HG03469 (cell line): ENCODE measurements around the gene SNX12.

Experiments
- ATAC-seq: cut with Tn5 transposase; IDR thresholded peaks from one replicate; pipeline ENCODE4 v1.9.1; 2021; ENCODE audit warnings: mild to moderate bottlenecking, moderate library complexity, moderate number of reproducible peaks; ENCODE audit not compliant: unreplicated experiment

SNX12 gene

DNA sequence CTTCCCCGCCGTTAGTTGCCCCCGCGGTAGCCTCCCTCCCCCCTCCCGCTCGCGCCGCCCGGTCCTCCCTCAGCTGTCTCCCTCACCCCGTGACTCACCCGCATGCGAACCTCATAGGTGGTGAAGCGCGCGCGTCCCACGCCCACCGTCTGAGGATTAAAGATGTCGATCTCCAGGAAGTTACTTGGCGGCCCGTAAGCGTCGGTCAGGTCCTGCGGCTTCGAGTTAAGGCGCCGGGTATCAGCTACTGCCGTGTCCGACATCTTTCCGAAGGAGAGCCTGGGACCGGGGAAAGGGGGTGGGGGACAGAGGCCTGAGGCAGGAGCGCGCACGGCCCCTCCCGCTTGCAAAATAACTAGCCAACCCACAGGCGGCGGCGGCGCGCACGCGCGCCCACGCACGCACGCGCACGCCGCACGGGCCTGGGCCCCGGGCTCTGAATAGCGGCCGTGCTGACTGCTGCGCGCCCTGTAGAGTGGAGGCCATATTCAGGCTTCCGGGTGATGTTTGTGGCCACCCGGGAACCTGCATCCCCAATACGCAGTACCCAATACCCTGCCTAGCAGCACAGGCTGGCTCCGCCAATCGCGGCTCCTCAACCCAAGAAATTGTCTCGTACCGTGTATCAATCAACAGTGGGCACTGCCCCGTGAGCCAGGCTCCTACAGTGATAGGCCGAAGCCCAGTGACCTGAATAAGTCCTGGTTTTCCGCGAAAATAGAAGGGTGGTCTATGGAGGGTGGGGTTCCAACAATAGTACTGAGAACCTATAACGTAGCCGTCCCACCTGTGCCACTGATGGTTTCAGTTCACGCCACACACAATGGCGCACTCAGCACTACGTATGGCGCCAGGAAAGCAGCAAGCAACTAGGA is at the start of gene SNX12:
SNX12 (minus strand) TSS at position 291 of the 875 bp plus-strand sequence; CDS start at position 263, 28 bp downstream.
- ATAC-seq, result peak; percentile 96

GRCh38 chrX:71117358-71117757 is 49.2 kb upstream of the SNX12 start:
- ATAC-seq, result no peak

- no peak for ATAC-seq
Observed at GRCh38 chrX:71111921-71112431, 43.8 kb upstream of the SNX12 start.

DNA sequence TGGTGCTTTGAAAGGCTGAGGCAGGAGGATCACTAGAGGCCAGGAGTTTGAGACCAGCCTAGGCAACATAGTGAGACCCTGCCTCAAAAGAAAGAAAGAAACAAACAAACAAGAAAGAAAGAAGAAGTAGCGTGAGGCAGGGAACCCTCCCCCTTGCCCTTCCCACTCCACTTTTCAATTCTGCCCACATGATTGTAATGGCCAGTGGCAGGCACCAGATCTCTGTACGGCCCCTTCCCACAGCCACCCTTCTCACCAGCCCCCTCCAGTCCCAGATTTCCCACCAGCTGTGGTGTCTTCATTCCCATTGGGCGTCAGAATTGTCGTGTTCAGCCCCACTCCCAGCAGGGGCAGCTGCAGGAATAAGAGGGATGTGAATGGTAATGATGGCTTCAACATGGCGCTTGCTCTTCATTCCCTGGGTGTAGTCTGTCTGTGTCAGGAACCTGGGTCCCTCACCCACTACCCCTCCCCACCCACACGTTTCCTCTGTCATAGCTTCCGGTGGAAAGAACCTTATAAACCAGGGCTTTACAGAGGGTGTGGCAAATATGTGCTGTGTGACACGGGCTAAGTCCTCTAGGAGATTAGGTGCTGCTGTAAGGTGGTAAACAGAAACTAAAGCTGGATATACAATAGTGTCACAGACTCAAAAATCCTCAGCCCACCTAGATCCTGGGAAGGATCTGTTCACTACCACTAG is 43.2 kb upstream of the SNX12 start, which contains the start of gene IL2RG:
IL2RG (minus strand) TSS at position 437 of the 703 bp plus-strand sequence; CDS start at position 399, 38 bp downstream.
- ATAC-seq, result peak; percentile 82

DNA sequence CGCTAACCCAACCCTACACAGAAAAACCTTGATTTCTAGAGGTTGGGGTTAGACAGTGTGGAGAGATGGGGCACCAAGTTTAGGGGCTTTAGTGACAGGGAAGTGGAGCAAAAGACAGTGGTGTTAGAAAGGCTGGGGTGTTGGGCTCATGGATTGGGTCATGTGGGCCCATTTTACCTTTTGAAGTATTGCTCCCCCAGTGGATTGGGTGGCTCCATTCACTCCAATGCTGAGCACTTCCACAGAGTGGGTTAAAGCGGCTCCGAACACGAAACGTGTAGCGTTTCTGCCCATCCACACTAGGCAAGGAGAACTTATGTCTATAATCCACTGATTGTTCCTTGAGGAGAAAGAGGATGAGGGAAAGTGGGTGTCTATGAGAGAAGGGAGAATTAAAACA is 40.9 kb upstream of the SNX12 start:
- ATAC-seq, result no peak

DNA sequence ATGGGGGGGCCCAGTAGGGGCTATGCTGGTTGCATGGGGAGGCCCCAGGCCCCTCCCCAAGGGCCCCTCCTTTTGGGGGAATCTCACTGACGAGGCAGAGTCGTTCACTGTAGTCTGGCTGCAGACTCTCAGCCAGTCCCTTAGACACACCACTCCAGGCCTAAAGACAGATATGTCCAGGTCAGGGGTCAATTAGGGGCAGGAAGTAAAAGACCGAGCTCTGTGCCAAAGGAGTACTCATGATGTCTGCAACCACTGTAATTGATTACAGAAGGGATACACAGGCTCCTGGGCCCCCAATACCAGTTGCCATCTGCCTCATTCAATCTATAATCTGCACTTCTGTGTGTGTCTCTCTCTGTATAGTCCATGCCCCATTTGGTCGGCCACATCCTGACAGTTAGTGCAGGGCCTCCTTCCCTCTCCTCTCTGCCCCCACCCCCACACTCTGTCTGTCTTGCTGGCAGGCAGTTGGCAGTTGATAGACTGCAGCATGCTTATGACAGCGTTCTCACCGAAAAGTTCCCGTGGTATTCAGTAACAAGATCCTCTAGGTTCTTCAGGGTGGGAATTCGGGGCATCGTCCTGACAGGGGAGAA is 39.7 kb upstream of the SNX12 start:
- no peak for ATAC-seq

DNA sequence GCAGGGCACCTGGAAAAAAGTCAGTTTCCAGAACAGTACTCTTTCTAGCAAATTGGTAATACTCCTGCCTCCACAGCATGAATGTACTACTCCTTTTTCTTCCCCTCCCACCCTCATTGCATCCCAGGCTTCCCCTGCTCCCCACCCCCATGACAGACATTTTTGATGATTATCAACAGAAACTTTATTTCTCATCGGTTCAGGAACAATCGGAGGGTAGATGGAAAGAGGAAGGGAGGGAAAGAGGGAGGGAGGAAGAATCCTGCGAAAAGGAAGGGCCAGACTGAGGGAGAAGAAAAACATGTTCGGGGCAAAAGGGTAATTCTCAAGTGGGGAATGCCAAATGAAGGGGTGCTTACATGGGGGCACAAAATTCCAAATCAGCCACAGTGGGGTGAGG is 39.1 kb upstream of the SNX12 start:
- ATAC-seq, result no peak

- no peak for ATAC-seq
Observed at GRCh38 chrX:71106427-71106826, 38.3 kb upstream of the SNX12 start, which contains the start of gene CXorf65. Gene CXorf65 (minus strand): TSS chrX:71106740. CDS start chrX:71106556, 184 bp downstream.

GRCh38 chrX:71105628-71106027 is 37.5 kb upstream of the SNX12 start:
- no peak for ATAC-seq

GRCh38 chrX:71103110-71103983 is 35.2 kb upstream of the SNX12 start:
- no peak for ATAC-seq

DNA sequence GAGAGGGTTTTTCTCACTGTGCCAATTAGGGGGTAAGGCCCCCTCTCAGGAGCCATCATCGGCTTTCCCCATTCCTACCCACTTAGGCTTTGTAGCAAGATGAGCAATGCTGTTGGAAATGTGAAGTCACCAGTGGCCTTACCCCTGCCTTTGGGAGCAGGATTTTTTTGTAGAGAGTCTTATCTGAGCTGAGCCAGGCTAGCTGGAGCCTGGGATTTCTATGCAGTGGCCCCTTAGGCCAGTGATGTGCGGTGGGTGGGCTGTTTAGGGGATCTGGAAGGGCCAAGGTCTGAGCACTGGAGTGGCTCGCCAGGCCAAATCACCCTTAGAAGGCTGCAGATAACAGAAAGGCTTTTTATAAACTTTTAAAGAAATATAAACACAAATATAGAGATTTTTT is 34.2 kb upstream of the SNX12 start:
- ATAC-seq, result no peak

DNA sequence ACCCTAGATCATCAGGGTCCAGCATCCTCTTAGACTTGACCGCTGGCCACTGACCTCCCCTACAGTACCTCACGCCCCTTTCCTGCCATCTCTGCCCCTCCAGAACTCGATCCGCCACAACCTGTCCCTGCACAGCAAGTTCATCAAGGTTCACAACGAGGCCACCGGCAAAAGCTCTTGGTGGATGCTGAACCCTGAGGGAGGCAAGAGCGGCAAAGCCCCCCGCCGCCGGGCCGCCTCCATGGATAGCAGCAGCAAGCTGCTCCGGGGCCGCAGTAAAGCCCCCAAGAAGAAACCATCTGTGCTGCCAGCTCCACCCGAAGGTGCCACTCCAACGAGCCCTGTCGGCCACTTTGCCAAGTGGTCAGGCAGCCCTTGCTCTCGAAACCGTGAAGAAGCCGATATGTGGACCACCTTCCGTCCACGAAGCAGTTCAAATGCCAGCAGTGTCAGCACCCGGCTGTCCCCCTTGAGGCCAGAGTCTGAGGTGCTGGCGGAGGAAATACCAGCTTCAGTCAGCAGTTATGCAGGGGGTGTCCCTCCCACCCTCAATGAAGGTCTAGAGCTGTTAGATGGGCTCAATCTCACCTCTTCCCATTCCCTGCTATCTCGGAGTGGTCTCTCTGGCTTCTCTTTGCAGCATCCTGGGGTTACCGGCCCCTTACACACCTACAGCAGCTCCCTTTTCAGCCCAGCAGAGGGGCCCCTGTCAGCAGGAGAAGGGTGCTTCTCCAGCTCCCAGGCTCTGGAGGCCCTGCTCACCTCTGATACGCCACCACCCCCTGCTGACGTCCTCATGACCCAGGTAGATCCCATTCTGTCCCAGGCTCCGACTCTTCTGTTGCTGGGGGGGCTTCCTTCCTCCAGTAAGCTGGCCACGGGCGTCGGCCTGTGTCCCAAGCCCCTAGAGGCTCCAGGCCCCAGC is 32.7 kb upstream of the SNX12 start:
- ATAC-seq, result no peak

DNA sequence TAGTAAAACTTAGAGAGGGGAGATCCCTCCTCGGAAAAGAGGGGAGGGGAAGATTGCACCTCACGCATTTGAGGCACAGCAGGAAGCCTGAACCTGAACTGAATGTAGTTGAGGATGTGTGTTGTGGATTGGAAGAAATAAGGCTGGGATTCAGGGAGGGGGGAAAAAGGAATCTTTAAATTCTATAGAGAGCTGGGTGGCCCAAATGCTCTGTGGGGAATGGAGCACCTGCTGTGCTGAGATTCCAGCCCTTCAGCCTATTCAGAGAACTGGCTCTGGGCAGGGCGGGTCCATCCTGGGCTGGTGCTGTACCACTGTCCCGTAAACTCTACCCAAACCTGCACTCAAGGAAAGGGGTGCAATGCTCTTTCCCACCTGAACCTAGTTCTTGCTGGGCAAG is 31.6 kb upstream of the SNX12 start:
- no peak for ATAC-seq

DNA sequence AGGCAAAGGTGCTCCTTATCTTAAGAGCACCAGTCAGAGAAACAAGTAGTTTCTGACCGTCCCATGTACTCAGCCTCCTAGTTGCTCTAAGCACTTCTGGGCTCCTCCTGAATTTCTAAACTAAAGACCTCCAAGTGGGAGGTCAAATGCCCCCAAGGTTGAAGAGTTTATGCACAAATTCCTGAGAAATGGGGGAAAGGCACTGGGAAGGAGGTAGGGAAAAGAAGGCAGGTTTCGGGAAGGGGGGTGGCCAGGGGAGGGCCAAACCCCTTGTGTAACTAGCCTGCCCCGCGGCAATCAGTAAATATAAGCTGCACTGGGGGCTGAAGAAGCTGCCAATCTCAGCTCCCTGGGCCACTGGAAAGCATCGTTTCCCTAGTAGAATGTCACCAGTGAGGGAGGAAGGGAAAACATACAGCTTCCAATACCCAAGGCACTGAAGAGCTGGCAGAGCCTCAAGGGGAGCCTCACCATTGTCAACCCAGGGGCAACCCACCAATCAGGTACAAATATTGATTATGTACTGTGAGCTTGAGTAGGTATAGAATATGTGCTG is 30.9 kb upstream of the SNX12 start:
- no peak for ATAC-seq

- no peak for ATAC-seq
Observed at GRCh38 chrX:71098302-71098701, 30.2 kb upstream of the SNX12 start.

GRCh38 chrX:71096760-71097032 is 28.6 kb upstream of the SNX12 start:
- ATAC-seq, result no peak

- no peak for ATAC-seq
Observed at GRCh38 chrX:71095981-71096759, 28.0 kb upstream of the SNX12 start.

DNA sequence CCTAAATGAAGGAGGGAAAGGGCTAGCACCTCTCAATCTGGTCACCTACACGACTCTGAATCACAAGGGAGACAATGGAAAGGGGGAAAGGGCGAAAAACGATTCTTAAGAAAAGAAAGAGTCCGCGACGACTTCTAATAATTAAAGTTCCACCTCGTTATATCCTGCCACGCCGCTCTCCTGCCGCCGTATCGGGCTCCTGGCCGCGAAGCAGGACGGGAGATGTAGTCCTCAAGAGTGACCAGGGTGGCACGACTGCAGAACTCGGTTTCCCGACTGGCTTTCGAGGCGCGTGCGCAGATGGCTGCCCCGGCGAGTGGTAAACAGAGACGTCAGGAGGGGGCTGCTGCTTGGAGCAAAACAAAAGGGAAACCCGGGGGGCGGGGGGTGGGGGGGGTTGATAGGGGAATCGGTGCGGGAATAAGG is 27.4 kb upstream of the SNX12 start, which contains the start of gene FOXO4:
FOXO4 (plus strand) TSS at position 297 of the 426 bp plus-strand sequence. CDS start 678 bp downstream, outside the sequence.
- peak; percentile 86 for ATAC-seq
